GM23338 (cell line): ENCODE data around the gene COX14. TPM values are rescaled to one million over a fixed set of nuclear protein-coding genes. Genes with fewer than 3 reads are reported as not detected.

Experiments used
- ATAC-seq: fragments of 200-7000 bp; cut with Tn5 transposase; 3 replicates; pipeline ENCODE4 v1.9.1; 2020
- DNase-seq: peaks from one replicate; pipeline ENCODE4 v3.0.0-alpha.2; 2015; ENCODE audit warnings: low spot score
- H2AFZ ChIP-seq: fragments of 200-600 bp; sonication (generic); 2 replicates; pipeline ENCODE4 v1.8.0; 2016; ENCODE audit warnings: antibody characterized with exemption, mild to moderate bottlenecking, moderate library complexity
- H3F3A ChIP-seq: fragments of 200-600 bp; sonication (generic); replicated peaks from 2 replicates; pipeline ENCODE4 v1.8.0; 2017; ENCODE audit warnings: antibody characterized with exemption, mixed run types, low read depth
- H3K27ac ChIP-seq: fragments of 200-600 bp; sonication (generic); 2 replicates; pipeline ENCODE4 v1.6.1; 2016; ENCODE audit warnings: low read depth
- H3K27me3 ChIP-seq: fragments of 200-600 bp; sonication (generic); 2 replicates; pipeline ENCODE4 v1.8.0; 2016; ENCODE audit warnings: mild to moderate bottlenecking, mixed run types, moderate library complexity; ENCODE audit not compliant: insufficient read depth
- H3K36me3 ChIP-seq: fragments of 200-600 bp; sonication (generic); 2 replicates; pipeline ENCODE4 v1.8.0; 2016; ENCODE audit warnings: mild to moderate bottlenecking; ENCODE audit not compliant: insufficient read depth
- H3K4me1 ChIP-seq: fragments of 200-600 bp; sonication (generic); 2 replicates; pipeline ENCODE4 v1.8.0; 2016; ENCODE audit warnings: mild to moderate bottlenecking, moderate library complexity; ENCODE audit not compliant: insufficient read depth
- H3K4me2 ChIP-seq: fragments of 200-600 bp; sonication (generic); 2 replicates; pipeline ENCODE4 v1.7.1; 2017; ENCODE audit warnings: mixed run types
- H3K4me3 ChIP-seq: fragments of 200-600 bp; sonication (generic); 2 replicates; pipeline ENCODE4 v1.6.1; 2016; ENCODE audit warnings: mixed run types
- H3K79me2 ChIP-seq: fragments of 200-600 bp; sonication (generic); replicated peaks from 2 replicates; pipeline ENCODE4 v1.8.0; 2017; ENCODE audit warnings: mild to moderate bottlenecking; ENCODE audit not compliant: insufficient read depth
- H3K9me2 ChIP-seq: fragments of 200-600 bp; sonication (generic); 2 replicates; pipeline ENCODE4 v1.8.0; 2017; ENCODE audit not compliant: insufficient read depth
- H4K20me1 ChIP-seq: fragments of 200-600 bp; sonication (generic); replicated peaks from 2 replicates; pipeline ENCODE4 v1.8.0; 2017; ENCODE audit warnings: mild to moderate bottlenecking; ENCODE audit not compliant: insufficient read depth
- H3K27ac Mint-ChIP-seq: 2 replicates; pipeline ENCODE4 v1.8.0; 2020; ENCODE audit warnings: inconsistent platforms, mild to moderate bottlenecking, moderate library complexity, mixed read lengths
- H3K27me3 Mint-ChIP-seq: 3 replicates; pipeline ENCODE4 v1.8.0; 2022; ENCODE audit warnings: low read depth, mild to moderate bottlenecking, moderate library complexity, mixed read lengths, inconsistent platforms; ENCODE audit not compliant: insufficient read depth, poor library complexity
- H3K36me3 Mint-ChIP-seq: 3 replicates; pipeline ENCODE4 v1.8.0; 2021; ENCODE audit warnings: low read depth, mild to moderate bottlenecking, inconsistent platforms, moderate library complexity, mixed read lengths
- H3K4me1 Mint-ChIP-seq: 3 replicates; pipeline ENCODE4 v1.8.0; 2020; ENCODE audit warnings: mild to moderate bottlenecking, inconsistent platforms, mixed read lengths
- H3K4me3 Mint-ChIP-seq: 3 replicates; pipeline ENCODE4 v1.8.0; 2021; ENCODE audit warnings: moderate library complexity, mild to moderate bottlenecking, inconsistent platforms, mixed read lengths
- H3K9me3 Mint-ChIP-seq: 3 replicates; pipeline ENCODE4 v1.8.0; 2020; ENCODE audit warnings: moderate library complexity, mild to moderate bottlenecking, inconsistent platforms, mixed read lengths
- CREB1 ChIP-seq: fragments of 250-450 bp; sonication (Bioruptor Pico); IDR thresholded peaks from 2 replicates; pipeline ENCODE4 v1.5.0; 2020; ENCODE audit warnings: low read depth, mild to moderate bottlenecking, moderate library complexity
- CTCF ChIP-seq, 2 experiments: fragments of 200-600 bp in 1 of 2; sonication (generic) in 1 of 2; conservative IDR thresholded peaks; 2 replicates each; pipeline versions ENCODE4 v1.5.1 to v1.6.1; 2016 to 2017; ENCODE audit warnings: antibody characterized with exemption in 2 of 2, low read depth in 2 of 2, mild to moderate bottlenecking in 2 of 2, moderate library complexity in 1 of 2
- EZH2 ChIP-seq: fragments of 200-600 bp; sonication (generic); IDR thresholded peaks from one replicate; pipeline ENCODE4 v1.8.0; 2017; ENCODE audit warnings: antibody characterized with exemption, mild to moderate bottlenecking, low read depth; ENCODE audit not compliant: unreplicated experiment
- NANOG ChIP-seq: IDR thresholded peaks from 2 replicates; pipeline ENCODE4 v1.6.1; 2016; ENCODE audit warnings: antibody characterized with exemption, borderline replicate concordance
- POLR2AphosphoS5 ChIP-seq: IDR thresholded peaks from 2 replicates; pipeline ENCODE4 v1.6.1; 2016; ENCODE audit warnings: antibody characterized with exemption, low read depth
- REST ChIP-seq: IDR thresholded peaks from one replicate; pipeline ENCODE4 v1.6.1; 2018; ENCODE audit warnings: antibody characterized with exemption; ENCODE audit not compliant: unreplicated experiment
- ZNF114 ChIP-seq: fragments of 250-450 bp; sonication (Bioruptor Pico); IDR thresholded peaks from 2 replicates; pipeline ENCODE4 v1.5.0; 2020; ENCODE audit warnings: mild to moderate bottlenecking, moderate library complexity
- ZNF331 ChIP-seq: fragments of 250-450 bp; sonication (Bioruptor Pico); IDR thresholded peaks from 2 replicates; pipeline ENCODE4 v1.5.0; 2020; ENCODE audit warnings: low read depth, mild to moderate bottlenecking, moderate library complexity
- ZNF462 ChIP-seq: fragments of 250-450 bp; sonication (Bioruptor Pico); IDR thresholded peaks from 2 replicates; pipeline ENCODE4 v1.5.0; 2020; ENCODE audit warnings: mild to moderate bottlenecking, moderate library complexity
- polyA plus RNA-seq: library from polyadenylated mRNA; unstranded; fragments of >200 nt; fragmentation: Nextera tagmentation; extraction: Ambion mirVana; gene quantifications from 2 replicates; pipeline ENCODE4 v1.2.1, GENCODE V29; 2016
- total RNA-seq: library from RNA; depleted of rRNA; stranded (reverse); fragments of >200 nt; shearing (Covaris generic); gene quantifications from 2 replicates; pipeline ENCODE4 v1.2.3, GENCODE V29; 2014

Gene COX14
- total and polyA plus RNA-seq, 2 experiments from 2014 or later = 43.7 to 73.5 TPM

- Histone ChIP-seq H3K27ac (no peak overlapping the region), H3K79me2 (no peaks in the 10 kb centered on the region), H3K4me1 (0 out of 2 replicates have a peak, but pooled peaks cover 4% of the 10 kb centered on the region), H4K20me1 (no peaks in the 10 kb centered on the region), H3K9me2 (no peaks in the 10 kb centered on the region), H3F3A (no peaks in the 10 kb centered on the region), H3K4me3 (no peak overlapping the region), H3K36me3 (no peaks in the 10 kb centered on the region), H3K4me2 (no peak overlapping the region), H2AFZ (peak overlapping the region; percentile 94), H3K27me3 (peaks cover 9% of the 10 kb centered on the region; the same call in 1 of the 2 replicates)
- DNase-seq (peak; percentile 91), ATAC-seq (peak; percentile 90)
- peaks cover 16% of the 10 kb centered on the region for H3K27me3 Mint-ChIP-seq
- H3K36me3 Mint-ChIP-seq = no peaks in the 10 kb centered on the region; the same call in 2 of the 3 replicates
- H3K27ac Mint-ChIP-seq = no peak overlapping the region
- no peak for TF ChIP-seq ZNF331 (CRISPR knock-in tag)
- peak; percentile 83 to 97 for TF ChIP-seq CTCF (conservative IDR thresholded peaks at IDR 0.05; ENCODE audit: low read depth in 2 of 2)
- TF ChIP-seq REST = no peak
- no peak for TF ChIP-seq ZNF114 (CRISPR knock-in tag)
- H3K4me1 Mint-ChIP-seq = peaks cover 29% of the 10 kb centered on the region
- H3K9me3 Mint-ChIP-seq = no peaks in the 10 kb centered on the region
- H3K4me3 Mint-ChIP-seq = no peak overlapping the region
Observed at GRCh38 chr12:50074936-50075807, 36.9 kb upstream of the COX14 start.

- H2AFZ ChIP-seq = peak overlapping the region; percentile 94
- H3K9me3 Mint-ChIP-seq = no peaks in the 10 kb centered on the region
- peaks cover 4% of the 10 kb centered on the region; the same call in 1 of the 2 replicates for H3K4me1 ChIP-seq
- TF ChIP-seq POLR2AphosphoS5 (no peak), CREB1 (CRISPR knock-in tag) (no peak), ZNF462 (no peak), NANOG (no peak), EZH2 (no peak), ZNF114 (CRISPR knock-in tag) (no peak)
Observed at GRCh38 chr12:50075808-50076170, 36.2 kb upstream of the COX14 start.

More at GRCh38 chr12:50075808-50076170, 36.2 kb upstream of the COX14 start:
- Mint-ChIP-seq H3K27ac (no peak overlapping the region), H3K4me3 (no peak overlapping the region), H3K27me3 (peaks cover 16% of the 10 kb centered on the region), H3K36me3 (no peaks in the 10 kb centered on the region; the same call in 2 of the 3 replicates), H3K4me1 (peaks cover 27% of the 10 kb centered on the region)
- ATAC-seq (no peak), DNase-seq (no peak)
- Histone ChIP-seq H3K79me2 (no peaks in the 10 kb centered on the region), H3F3A (no peaks in the 10 kb centered on the region), H3K27ac (no peak overlapping the region), H3K4me3 (no peak overlapping the region), H3K4me2 (no peak overlapping the region), H3K36me3 (no peaks in the 10 kb centered on the region), H3K27me3 (peaks cover 15% of the 10 kb centered on the region), H3K9me2 (no peaks in the 10 kb centered on the region), H4K20me1 (no peaks in the 10 kb centered on the region)
